IPS-18c (cell line): ENCODE data around the gene ALG11.
A peak's percentile ranks its signal among the peaks of the same experiment; 100 is the strongest.
"Not testable (repeated sequence)": the region's sequence is repeated elsewhere in the genome, so short reads cannot be mapped to it uniquely, and the experiment has no call there.

Experiments used
- H3K4me3 ChIP-seq: 2 replicates; pipeline ENCODE4 v1.7.0; 2013; ENCODE audit warnings: low read depth, mild to moderate bottlenecking, low read length, moderate library complexity; ENCODE audit not compliant: insufficient read depth
- H3K9me3 ChIP-seq: one replicate; pipeline ENCODE4 v1.6.1; 2013; ENCODE audit warnings: mild to moderate bottlenecking, low read length, moderate library complexity; ENCODE audit not compliant: control insufficient read depth, insufficient read depth

The ALG11 gene

GRCh38 chr13:52010890-52011631 is 1.1 kb upstream of the ALG11 start, which contains the start of gene ATP7B:
ATP7B (minus strand) TSS chr13:52011450; CDS start chr13:52011337, 113 bp downstream.
- peaks cover 4% of the 10 kb centered on the region for H3K9me3 ChIP-seq
- peak within 1 kb of the TSS; percentile 96 for H3K4me3 ChIP-seq

GRCh38 chr13:52012512-52012836 is 276 bp downstream of the ALG11 start:
- H3K9me3 ChIP-seq, result peaks cover 2% of the 10 kb centered on the region
- peak overlapping the region; percentile 87 for H3K4me3 ChIP-seq

GRCh38 chr13:52016296-52016695 is 4.1 kb downstream of the ALG11 start:
- H3K4me3 ChIP-seq, result no peak overlapping the region
- peaks cover 2% of the 10 kb centered on the region for H3K9me3 ChIP-seq

- peaks cover 2% of the 10 kb centered on the region for H3K9me3 ChIP-seq
These were observed 8.0 kb downstream of the ALG11 start for GRCh38 chr13:52020191-52020590.

GRCh38 chr13:52022356-52022755 is 10.2 kb downstream of the ALG11 start:
- peaks cover 4% of the 10 kb centered on the region for H3K9me3 ChIP-seq
- no peak overlapping the region for H3K4me3 ChIP-seq

More at GRCh38 chr13:52020191-52020590, 8.0 kb downstream of the ALG11 start:
- H3K4me3 ChIP-seq, result no peak overlapping the region

- peaks cover 4% of the 10 kb centered on the region for H3K9me3 ChIP-seq
- H3K4me3 ChIP-seq, result no peak within 1 kb of the TSS
These were observed 12.3 kb downstream of the ALG11 start, which contains the start of gene UTP14C for GRCh38 chr13:52024481-52024880. UTP14C (plus strand) TSS chr13:52024691; CDS start chr13:52028805, 4,114 bp downstream.

GRCh38 chr13:52025475-52026245 is 13.5 kb downstream of the ALG11 start:
- H3K4me3 ChIP-seq, result no peak overlapping the region
- H3K9me3 ChIP-seq, result peaks cover 4% of the 10 kb centered on the region

GRCh38 chr13:52026246-52026626 is 14.0 kb downstream of the ALG11 start:
- Histone ChIP-seq H3K4me3 (no peak overlapping the region), H3K9me3 (peaks cover 4% of the 10 kb centered on the region)

GRCh38 chr13:52027832-52028231 is 15.6 kb downstream of the ALG11 start:
- no peak overlapping the region for H3K4me3 ChIP-seq
- H3K9me3 ChIP-seq, result peaks cover 4% of the 10 kb centered on the region

- H3K4me3 ChIP-seq, result no peak overlapping the region
- peaks cover 4% of the 10 kb centered on the region for H3K9me3 ChIP-seq
These were observed 17.4 kb downstream of the ALG11 start for GRCh38 chr13:52029569-52029968.

- H3K4me3 ChIP-seq, H3K9me3 ChIP-seq: not testable (repeated sequence)
These were observed 18.2 kb downstream of the ALG11 start for GRCh38 chr13:52030401-52030800.

- H3K4me3 ChIP-seq, result no peak overlapping the region
- no peaks in the 10 kb centered on the region for H3K9me3 ChIP-seq
These were observed 20.8 kb downstream of the ALG11 start for GRCh38 chr13:52033039-52033438.

- H3K4me3 ChIP-seq, result no peak overlapping the region
- H3K9me3 ChIP-seq, result no peaks in the 10 kb centered on the region
These were observed 22.5 kb downstream of the ALG11 start for GRCh38 chr13:52034616-52035226.

GRCh38 chr13:52036037-52036436 is 23.8 kb downstream of the ALG11 start:
- H3K9me3 ChIP-seq, result no peaks in the 10 kb centered on the region
- H3K4me3 ChIP-seq, result no peak overlapping the region

- no peaks in the 10 kb centered on the region for H3K9me3 ChIP-seq
- no peak overlapping the region for H3K4me3 ChIP-seq
These were observed 31.5 kb downstream of the ALG11 start for GRCh38 chr13:52043675-52044074.

- no peaks in the 10 kb centered on the region for H3K9me3 ChIP-seq
These were observed 35.3 kb downstream of the ALG11 start for GRCh38 chr13:52047463-52047862.

GRCh38 chr13:52048516-52048915 is 36.3 kb downstream of the ALG11 start:
- H3K9me3 ChIP-seq, result no peaks in the 10 kb centered on the region
- no peak overlapping the region for H3K4me3 ChIP-seq

More at GRCh38 chr13:52047463-52047862, 35.3 kb downstream of the ALG11 start:
- H3K4me3 ChIP-seq, result no peak overlapping the region

- Histone ChIP-seq H3K4me3 (no peak overlapping the region), H3K9me3 (no peaks in the 10 kb centered on the region)
These were observed 39.2 kb downstream of the ALG11 start for GRCh38 chr13:52051400-52051799.
